CD4-positive, CD25-positive, alpha-beta regulatory T cell (primary cell): Measurements from ENCODE around the gene SLC50A1. TPM values are rescaled to one million over a fixed set of nuclear protein-coding genes. Genes with fewer than 3 reads are reported as not detected.

ENCODE experiments used
- ATAC-seq, 2 donors: fragments of 150-1000 bp; cut with Tn5 transposase; one replicate each; pipeline ENCODE4 v1.10.0; 2021; ENCODE audit warnings: low read depth in 2 of 2, moderate number of reproducible peaks in 2 of 2, moderate library complexity in 1 of 2
- DNase-seq, 3 donors: peaks; one replicate each; pipeline versions ENCODE4 v3.0.0 to v3.0.0-alpha.2; 2012 to 2022; ENCODE audit warnings: mixed read lengths in 1 of 3
- H3K27ac ChIP-seq: one replicate; pipeline ENCODE4 v1.7.0; 2013; ENCODE audit warnings: mild to moderate bottlenecking, low read length; ENCODE audit not compliant: insufficient read depth, poor library complexity, severe bottlenecking
- H3K27me3 ChIP-seq: one replicate; pipeline ENCODE4 v1.7.0; 2013; ENCODE audit warnings: low read length; ENCODE audit not compliant: control insufficient read depth, insufficient read depth
- H3K36me3 ChIP-seq: one replicate; pipeline ENCODE4 v1.7.0; 2013; ENCODE audit warnings: mild to moderate bottlenecking, low read length, moderate library complexity; ENCODE audit not compliant: control insufficient read depth, insufficient read depth
- H3K4me1 ChIP-seq: 2 replicates; pipeline ENCODE4 v1.7.0; 2013; ENCODE audit warnings: mild to moderate bottlenecking, low read length; ENCODE audit not compliant: insufficient read depth, control insufficient read depth, poor library complexity, severe bottlenecking
- H3K4me3 ChIP-seq: one replicate; pipeline ENCODE4 v1.7.0; 2013; ENCODE audit warnings: low read depth, mild to moderate bottlenecking, low read length, moderate library complexity
- H3K9me3 ChIP-seq, 2 experiments: 1 replicate in 1 of 2; 2 replicates in 1 of 2; pipeline ENCODE4 v1.7.0; 2013; ENCODE audit warnings: low read length in 2 of 2, mild to moderate bottlenecking in 1 of 2, moderate library complexity in 1 of 2; ENCODE audit not compliant: control insufficient read depth in 2 of 2
- H3K27ac Mint-ChIP-seq, 3 donors: one replicate each; pipeline ENCODE4 v1.8.0; 2020 to 2022; ENCODE audit warnings: mild to moderate bottlenecking in 3 of 3, mixed read lengths in 3 of 3, moderate library complexity in 2 of 3
- H3K27me3 Mint-ChIP-seq: one replicate; pipeline ENCODE4 v1.8.0; 2022; ENCODE audit warnings: mild to moderate bottlenecking, mixed read lengths
- H3K36me3 Mint-ChIP-seq: one replicate; pipeline ENCODE4 v1.8.0; 2020; ENCODE audit warnings: mixed read lengths
- H3K4me1 Mint-ChIP-seq, 4 donors: one replicate each; pipeline ENCODE4 v1.8.0; 2020 to 2022; ENCODE audit warnings: mixed read lengths in 4 of 4, mild to moderate bottlenecking in 1 of 4
- H3K4me3 Mint-ChIP-seq, 4 donors: one replicate each; pipeline ENCODE4 v1.8.0; 2020 to 2022; ENCODE audit warnings: mild to moderate bottlenecking in 4 of 4, mixed read lengths in 4 of 4, moderate library complexity in 3 of 4
- H3K9me3 Mint-ChIP-seq, 7 donors: one replicate each; pipeline ENCODE4 v1.8.0; 2020 to 2022; ENCODE audit warnings: mixed read lengths in 7 of 7, mild to moderate bottlenecking in 3 of 7, moderate library complexity in 2 of 7
- polyA plus RNA-seq, 4 donors: library from polyadenylated mRNA; unstranded; fragments of 300-500 nt; fragmentation: Illumina TruSeq; gene quantifications; one replicate each; pipeline ENCODE4 v1.2.3, GENCODE V29; 2021
- total RNA-seq: library from RNA; stranded (reverse); gene quantifications from one replicate; pipeline ENCODE4 v1.2.3, GENCODE V29; 2022

SLC50A1 gene
- total and polyA plus RNA-seq, 5 donors from 2014 or later: 24.1 to 59.3 (median 45.4) TPM

GRCh38 chr1:155125946-155126555, 9.6 kb upstream of the SLC50A1 start:
- H3K27ac Mint-ChIP-seq: no peak overlapping the region
- ATAC-seq: no peak
- H3K4me3 Mint-ChIP-seq: peak overlapping the region in 2 of 4 donors; percentile 21 to 78
- Histone ChIP-seq H3K27ac (no peak overlapping the region), H3K36me3 (no peaks in the 10 kb centered on the region), H3K4me1 (peaks cover 35% of the 10 kb centered on the region), H3K9me3 (no peaks in the 10 kb centered on the region), H3K27me3 (peaks cover 9% of the 10 kb centered on the region), H3K4me3 (no peak overlapping the region)
- no peaks in the 10 kb centered on the region for H3K9me3 Mint-ChIP-seq
- no peak for DNase-seq
- no peaks in the 10 kb centered on the region for H3K36me3 Mint-ChIP-seq
- H3K27me3 Mint-ChIP-seq: peaks cover 70% of the 10 kb centered on the region
- H3K4me1 Mint-ChIP-seq: peaks cover 0 to 41% (median 18%) of the 10 kb centered on the region in 4 donors

- ATAC-seq (peak; percentile 60 to 63), DNase-seq (peak in 2 of 3 donors; percentile 40 to 61)
- Histone ChIP-seq H3K27me3 (peaks cover 9% of the 10 kb centered on the region), H3K4me1 (peaks cover 35% of the 10 kb centered on the region), H3K36me3 (no peaks in the 10 kb centered on the region), H3K27ac (no peak overlapping the region), H3K9me3 (no peaks in the 10 kb centered on the region), H3K4me3 (peak overlapping the region; percentile 50)
- Mint-ChIP-seq H3K4me1 (peaks cover 0 to 41% (median 18%) of the 10 kb centered on the region in 4 donors), H3K27ac (peak overlapping the region in 2 of 3 donors; percentile 23 to 49), H3K9me3 (no peaks in the 10 kb centered on the region), H3K36me3 (no peaks in the 10 kb centered on the region), H3K4me3 (peak overlapping the region; percentile 75 to 94 (median 87)), H3K27me3 (peaks cover 68% of the 10 kb centered on the region)
Observed at GRCh38 chr1:155126556-155127104, 9.0 kb upstream of the SLC50A1 start.

GRCh38 chr1:155127105-155127966, 8.3 kb upstream of the SLC50A1 start, which contains the start of gene EFNA1:
Gene EFNA1, plus strand, starts transcription at chr1:155127876. Its CDS starts 102 bp downstream, at chr1:155127978.
- Histone ChIP-seq H3K36me3 (no peaks in the 10 kb centered on the region), H3K27ac (no peak within 1 kb of the TSS), H3K9me3 (no peaks in the 10 kb centered on the region), H3K27me3 (peaks cover 9% of the 10 kb centered on the region), H3K4me1 (peaks cover 35% of the 10 kb centered on the region), H3K4me3 (peak within 1 kb of the TSS; percentile 50)
- ATAC-seq (peak; percentile 31 to 37), DNase-seq (peak in 2 of 3 donors; percentile 33 to 36)
- H3K36me3 Mint-ChIP-seq: peaks cover 3% of the 10 kb centered on the region
- no peaks in the 10 kb centered on the region for H3K9me3 Mint-ChIP-seq
- H3K27me3 Mint-ChIP-seq: peaks cover 64% of the 10 kb centered on the region
- H3K4me1 Mint-ChIP-seq: peaks cover 0 to 44% (median 18%) of the 10 kb centered on the region in 4 donors
- H3K4me3 Mint-ChIP-seq: peak within 1 kb of the TSS; percentile 75 to 94 (median 88)
- H3K27ac Mint-ChIP-seq: peak within 1 kb of the TSS; percentile 21 to 88 (median 84)

DNA sequence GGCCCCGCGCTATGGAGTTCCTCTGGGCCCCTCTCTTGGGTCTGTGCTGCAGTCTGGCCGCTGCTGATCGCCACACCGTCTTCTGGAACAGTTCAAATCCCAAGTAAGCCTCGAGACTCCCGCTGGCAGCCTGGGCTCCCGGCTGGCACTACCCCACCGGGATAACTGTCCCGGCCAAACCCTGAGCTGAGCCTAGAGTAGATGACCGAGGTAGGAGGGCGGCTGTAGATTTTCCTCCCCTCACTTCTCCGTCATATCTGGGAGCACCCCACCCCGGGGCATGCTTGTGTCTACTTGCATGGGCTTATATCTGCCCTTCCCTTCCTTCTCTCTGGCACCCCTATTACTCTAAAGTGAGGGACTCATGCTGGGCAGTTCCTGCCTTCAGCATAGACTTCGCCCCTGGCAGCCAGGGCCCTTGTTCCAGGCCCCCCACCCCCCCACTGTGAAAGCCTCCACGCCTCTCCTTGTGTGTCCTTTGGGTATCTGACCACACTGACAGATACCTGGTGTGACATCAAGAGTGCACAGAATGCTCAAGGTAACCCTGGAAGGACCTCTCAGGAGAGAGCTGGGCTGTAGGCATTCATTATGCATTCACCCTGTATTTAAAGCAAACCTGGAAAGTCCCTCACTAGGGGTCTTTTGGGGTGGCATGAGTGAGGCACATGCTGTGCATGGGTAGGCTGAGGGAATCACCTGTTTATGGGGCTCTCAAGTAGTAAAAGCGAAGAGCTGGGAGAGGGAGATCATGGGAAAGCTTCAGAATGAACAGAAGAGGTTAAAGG, 7.5 kb upstream of the SLC50A1 start:
- Histone ChIP-seq H3K4me1 (peaks cover 35% of the 10 kb centered on the region), H3K27me3 (peaks cover 9% of the 10 kb centered on the region), H3K27ac (no peak overlapping the region), H3K4me3 (peak overlapping the region; percentile 48), H3K36me3 (no peaks in the 10 kb centered on the region), H3K9me3 (no peaks in the 10 kb centered on the region)
- Mint-ChIP-seq H3K36me3 (peaks cover 4% of the 10 kb centered on the region), H3K4me1 (peaks cover 0 to 44% (median 20%) of the 10 kb centered on the region in 4 donors), H3K9me3 (no peaks in the 10 kb centered on the region), H3K27ac (peak overlapping the region; percentile 21 to 84 (median 73)), H3K27me3 (peaks cover 60% of the 10 kb centered on the region), H3K4me3 (peak overlapping the region; percentile 75 to 87 (median 81))
- ATAC-seq (no peak), DNase-seq (no peak)

- Histone ChIP-seq H3K9me3 (no peaks in the 10 kb centered on the region), H3K27ac (no peak overlapping the region), H3K4me3 (peak overlapping the region; percentile 48), H3K27me3 (peaks cover 9% of the 10 kb centered on the region), H3K4me1 (peaks cover 35% of the 10 kb centered on the region), H3K36me3 (no peaks in the 10 kb centered on the region)
- H3K9me3 Mint-ChIP-seq: no peaks in the 10 kb centered on the region
- peaks cover 0 to 46% (median 22%) of the 10 kb centered on the region in 4 donors for H3K4me1 Mint-ChIP-seq
- H3K27me3 Mint-ChIP-seq: peaks cover 55% of the 10 kb centered on the region
- no peak for ATAC-seq
- H3K4me3 Mint-ChIP-seq: peak overlapping the region; percentile 75 to 87 (median 81)
- H3K27ac Mint-ChIP-seq: peak overlapping the region; percentile 14 to 84 (median 21)
- H3K36me3 Mint-ChIP-seq: peaks cover 6% of the 10 kb centered on the region
- DNase-seq: no peak
Observed at GRCh38 chr1:155128755-155129473, 6.7 kb upstream of the SLC50A1 start.

- Mint-ChIP-seq H3K4me1 (peaks cover 7 to 56% (median 29%) of the 10 kb centered on the region in 4 donors), H3K9me3 (no peaks in the 10 kb centered on the region), H3K27ac (peak overlapping the region in 2 of 3 donors; percentile 18 to 82), H3K4me3 (peak overlapping the region; percentile 66 to 81 (median 74)), H3K36me3 (peaks cover 6% of the 10 kb centered on the region), H3K27me3 (peaks cover 46% of the 10 kb centered on the region)
- Histone ChIP-seq H3K4me3 (no peak overlapping the region), H3K27ac (peak overlapping the region; percentile 5), H3K36me3 (no peaks in the 10 kb centered on the region), H3K4me1 (peaks cover 42% of the 10 kb centered on the region), H3K9me3 (no peaks in the 10 kb centered on the region), H3K27me3 (peaks cover 9% of the 10 kb centered on the region)
- no peak for ATAC-seq
- no peak for DNase-seq
Observed at GRCh38 chr1:155130272-155131006, 5.2 kb upstream of the SLC50A1 start.
